Activated T-helper 1 cell treated with Interleukin-2 at 50 U/mL for 16 hours (primary cell): ENCODE results near the gene ZNF625.

Source experiments
- DNase-seq: peaks from one replicate; pipeline ENCODE4 v3.0.0-alpha.2; 2020; ENCODE audit warnings: low read depth

The ZNF625 gene

DNA sequence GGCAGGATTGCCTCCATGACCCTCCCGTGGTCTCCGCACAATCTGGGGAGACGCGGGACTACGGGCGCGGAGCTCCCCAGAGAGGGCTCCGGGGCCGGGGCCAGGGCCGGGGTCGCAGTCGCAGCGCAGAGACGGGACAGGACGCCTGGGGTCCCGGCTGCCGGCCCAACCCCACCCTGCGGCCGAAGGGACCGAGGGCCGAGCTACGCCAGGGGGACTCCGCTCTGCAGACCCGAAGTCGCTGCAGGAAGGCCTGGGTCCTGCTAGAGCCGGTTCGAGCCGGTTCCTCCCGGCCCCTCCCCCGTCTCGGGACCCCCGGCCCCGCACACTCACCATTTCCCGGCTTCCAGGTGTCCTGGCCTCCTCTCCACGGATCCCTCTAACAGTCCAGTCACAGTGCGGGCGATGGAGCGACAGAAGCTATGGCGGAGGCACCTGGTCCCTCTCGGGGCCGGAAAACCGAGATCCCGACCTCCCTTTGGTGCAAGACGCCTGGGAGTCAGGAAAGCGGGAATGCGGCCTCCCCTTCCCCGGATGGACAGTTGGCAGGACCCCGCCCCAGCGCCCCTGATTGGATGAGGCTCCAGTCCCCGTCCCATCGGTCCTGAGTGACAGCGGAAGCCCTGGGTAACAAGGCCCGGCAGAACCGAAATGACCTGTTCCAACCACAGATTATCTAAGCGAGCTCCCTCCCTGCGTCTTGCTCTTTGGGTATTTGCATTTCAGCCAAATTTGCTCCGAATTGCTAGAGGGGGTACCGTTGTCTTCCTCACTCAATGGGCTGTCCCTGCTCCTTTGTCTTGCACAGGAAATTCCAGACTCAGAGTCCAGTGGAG is at the start of gene ZNF625:
TSS of gene ZNF625 (minus strand) at position 512 of the 836 bp plus-strand sequence. CDS start at position 336, 176 bp downstream.
- DNase-seq: no peak

DNA sequence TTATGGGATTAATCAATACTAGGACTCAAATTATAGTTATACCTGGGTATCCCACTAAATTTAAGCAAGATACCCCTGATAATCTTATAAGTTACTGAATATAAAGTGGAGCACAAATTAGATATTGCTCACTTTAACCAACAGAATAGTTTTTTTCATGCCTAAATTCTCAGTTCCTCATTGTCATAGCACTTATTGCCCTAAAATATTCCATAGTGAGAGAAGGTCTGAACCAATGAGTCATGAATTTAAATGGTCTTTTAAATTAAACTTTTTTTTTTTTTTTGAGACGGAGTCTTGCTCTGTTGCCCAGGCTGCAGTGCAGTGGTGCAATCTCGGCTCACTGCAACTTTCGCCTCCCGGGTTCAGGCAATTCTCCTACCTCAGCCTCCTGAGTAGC is 48.8 kb upstream of the ZNF625 start:
- no peak for DNase-seq

DNA sequence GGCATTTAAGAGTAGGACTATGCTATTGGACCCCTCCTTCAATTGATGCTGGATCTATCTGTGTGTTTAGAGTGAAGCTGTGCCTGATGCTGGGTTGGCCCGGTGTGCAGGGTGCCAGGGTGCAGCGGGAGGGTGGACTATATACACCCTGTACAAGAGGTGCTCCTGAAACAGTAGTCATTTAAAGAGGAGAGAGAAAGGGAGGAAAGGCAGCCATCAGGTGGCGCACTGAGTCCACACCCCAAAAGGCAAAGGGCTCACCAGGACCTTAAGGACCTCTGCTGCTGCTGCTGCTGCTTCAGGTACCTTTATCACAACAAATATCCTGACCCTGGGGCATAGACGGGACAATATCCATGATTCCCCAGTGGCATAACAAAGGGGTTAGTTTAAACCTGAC is 45.7 kb upstream of the ZNF625 start:
- DNase-seq: peak; percentile 39

DNA sequence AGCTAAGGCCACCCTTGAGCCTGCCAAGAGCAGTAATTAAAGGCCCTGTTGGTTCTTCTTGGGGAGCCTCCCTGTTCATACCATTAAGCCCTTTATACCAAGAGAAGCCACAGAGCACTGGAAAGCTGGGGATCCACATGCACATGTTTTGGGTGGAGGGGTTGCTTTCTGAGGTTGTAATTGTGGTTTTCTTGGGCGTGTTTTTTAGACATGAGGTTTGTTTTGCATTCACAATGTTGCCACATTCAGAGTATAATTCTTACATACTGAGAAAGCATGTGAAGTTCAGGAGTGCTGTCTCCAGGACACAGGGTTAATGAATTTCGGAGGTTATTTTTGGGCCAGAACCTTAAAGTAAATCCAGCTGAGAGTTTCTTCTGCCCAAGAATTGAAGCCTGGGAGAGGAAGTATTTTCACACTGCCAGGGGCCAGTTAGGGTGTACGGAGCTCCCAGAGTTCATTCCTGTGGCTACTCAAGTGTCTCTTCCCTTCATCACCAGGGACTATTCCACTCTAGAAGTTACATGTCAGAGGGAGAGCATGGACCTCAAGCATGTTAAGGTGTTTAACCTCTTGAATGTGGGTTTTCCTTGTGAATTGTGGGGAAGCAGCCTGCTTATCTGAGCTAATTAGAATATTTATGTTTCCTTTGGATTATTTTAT is 43.4 kb upstream of the ZNF625 start:
- DNase-seq: no peak

DNA sequence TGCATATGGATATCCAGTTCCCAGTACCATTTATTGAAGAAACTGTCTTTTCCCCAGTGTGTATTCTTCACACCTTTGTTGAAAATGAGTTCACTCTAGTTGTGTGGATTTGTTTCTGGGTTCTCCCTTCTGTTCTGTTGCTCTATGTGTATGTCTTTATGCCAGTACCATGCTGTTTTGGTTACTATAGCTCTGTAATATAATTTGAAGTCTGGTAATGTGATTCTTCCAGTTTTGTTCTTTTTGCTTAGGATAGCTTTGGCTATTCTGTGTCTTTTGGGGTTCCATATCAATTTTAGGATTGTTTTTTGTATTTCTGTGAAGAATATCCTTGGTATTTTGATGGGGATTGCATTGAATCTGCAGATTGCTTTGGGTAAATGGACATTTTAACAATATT is 41.6 kb upstream of the ZNF625 start:
- DNase-seq: no peak

DNA sequence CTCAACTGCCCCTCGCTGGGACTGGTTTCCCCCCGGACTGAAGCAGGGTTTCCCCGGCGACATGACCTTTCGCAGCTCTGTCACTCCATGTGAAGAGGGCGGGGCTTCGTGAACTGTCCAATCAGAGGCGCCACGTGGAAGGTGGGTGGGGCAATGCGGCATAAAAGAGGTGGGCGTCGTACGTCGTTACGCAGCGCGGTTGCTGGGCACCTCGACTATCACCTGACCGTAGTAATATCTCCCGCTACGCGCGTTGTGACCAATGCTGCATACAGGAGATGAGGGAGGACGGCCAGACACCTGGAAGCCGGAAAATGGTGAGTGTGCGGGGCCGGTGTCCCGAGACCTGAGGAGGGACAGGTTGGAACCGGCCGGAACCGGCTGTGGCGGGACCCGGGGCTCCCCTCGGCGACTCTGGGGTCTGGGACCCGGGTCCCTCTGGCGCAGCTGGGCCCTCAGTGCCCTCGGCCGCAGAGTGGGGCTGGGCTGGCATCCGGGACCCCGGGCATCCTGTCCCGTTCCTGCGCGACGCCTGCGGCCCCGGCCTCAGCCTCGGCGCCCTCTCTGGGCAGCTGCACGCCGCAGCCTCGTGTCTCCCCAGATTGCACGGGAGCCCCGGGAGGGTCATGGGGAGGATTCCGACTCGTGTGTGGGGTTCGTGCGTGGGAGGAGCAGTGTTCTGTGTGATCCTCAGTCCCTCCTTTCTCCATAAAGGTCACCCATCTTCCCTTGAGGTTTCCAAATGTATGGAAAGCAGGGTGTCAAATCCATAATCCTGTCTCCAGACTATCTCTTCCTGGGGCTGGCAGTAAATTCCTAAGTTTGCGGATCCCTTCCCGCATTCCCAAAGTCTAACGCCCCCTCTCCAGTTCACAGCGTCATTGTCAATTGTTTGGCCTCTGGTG is 38.5 kb upstream of the ZNF625 start:
- DNase-seq: peak; percentile 26

DNA sequence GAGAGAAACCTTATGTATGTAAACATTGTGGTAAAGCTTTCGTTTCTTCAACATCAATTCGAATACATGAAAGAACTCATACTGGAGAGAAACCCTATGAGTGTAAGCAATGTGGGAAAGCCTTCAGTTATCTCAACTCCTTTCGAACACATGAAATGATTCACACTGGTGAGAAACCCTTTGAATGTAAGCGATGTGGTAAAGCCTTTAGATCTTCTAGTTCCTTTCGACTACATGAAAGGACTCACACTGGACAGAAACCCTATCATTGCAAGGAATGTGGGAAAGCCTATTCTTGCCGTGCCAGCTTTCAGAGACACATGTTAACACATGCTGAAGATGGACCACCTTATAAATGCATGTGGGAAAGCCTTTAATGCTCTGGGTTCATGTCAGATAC is 31.1 kb upstream of the ZNF625 start:
- no peak for DNase-seq

DNA sequence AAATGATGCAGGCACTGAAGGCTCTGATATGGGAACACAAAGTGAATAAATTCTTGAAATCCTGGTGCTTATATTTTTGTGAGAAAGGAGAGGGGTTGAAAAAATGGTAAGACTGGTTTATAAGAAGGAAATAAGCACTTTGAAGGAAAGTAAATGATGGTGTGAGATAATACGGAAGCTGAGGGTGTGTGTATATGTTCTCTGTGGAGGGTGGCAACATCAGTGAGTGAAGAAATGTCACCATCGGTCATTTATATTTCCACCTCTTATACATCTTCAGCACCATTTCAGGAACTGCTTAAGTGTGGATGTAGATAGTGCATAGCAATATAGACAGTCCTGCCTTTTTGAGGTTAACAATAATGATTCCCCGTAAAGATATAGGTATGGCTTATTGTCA is 23.8 kb upstream of the ZNF625 start:
- no peak for DNase-seq

DNA sequence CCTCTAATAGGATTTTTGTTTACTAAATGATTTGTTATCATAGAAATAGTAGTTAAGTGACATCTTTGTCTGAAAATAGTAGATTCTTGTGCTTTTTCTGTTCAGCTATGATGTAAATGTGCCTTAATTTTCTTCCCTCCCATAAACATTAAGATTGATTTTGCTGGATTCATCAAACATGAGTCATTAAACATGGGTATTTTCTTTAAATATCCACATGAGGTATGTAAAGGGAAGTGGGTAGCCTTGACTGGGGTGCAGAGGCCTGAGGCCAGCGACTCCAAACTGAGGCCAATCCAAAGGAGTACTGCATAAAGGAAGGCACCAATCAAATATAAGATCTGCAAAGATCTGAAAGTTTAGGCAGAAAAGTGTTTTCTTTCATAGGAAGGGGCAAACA is 10.1 kb upstream of the ZNF625 start:
- DNase-seq: no peak

DNA sequence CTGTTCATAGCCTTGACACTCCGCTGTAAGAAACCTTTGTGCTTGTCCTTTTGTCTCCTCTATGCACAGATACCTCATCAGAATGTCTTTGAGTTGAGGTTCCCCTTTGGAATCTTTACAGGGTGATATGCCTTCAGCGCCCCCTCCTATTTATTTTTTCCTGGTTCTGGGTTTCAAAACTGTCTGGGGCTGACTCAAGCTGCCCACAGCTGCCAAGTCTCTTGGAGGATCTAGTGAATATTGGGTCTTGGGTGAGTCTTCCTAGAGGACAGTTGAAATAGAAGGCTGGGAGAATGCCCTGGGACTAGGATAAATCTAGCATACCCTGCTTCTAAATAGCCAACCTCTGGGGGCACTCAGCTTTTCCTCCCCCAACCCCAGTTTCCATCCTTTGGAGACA is 7.3 kb upstream of the ZNF625 start:
- DNase-seq: no peak

DNA sequence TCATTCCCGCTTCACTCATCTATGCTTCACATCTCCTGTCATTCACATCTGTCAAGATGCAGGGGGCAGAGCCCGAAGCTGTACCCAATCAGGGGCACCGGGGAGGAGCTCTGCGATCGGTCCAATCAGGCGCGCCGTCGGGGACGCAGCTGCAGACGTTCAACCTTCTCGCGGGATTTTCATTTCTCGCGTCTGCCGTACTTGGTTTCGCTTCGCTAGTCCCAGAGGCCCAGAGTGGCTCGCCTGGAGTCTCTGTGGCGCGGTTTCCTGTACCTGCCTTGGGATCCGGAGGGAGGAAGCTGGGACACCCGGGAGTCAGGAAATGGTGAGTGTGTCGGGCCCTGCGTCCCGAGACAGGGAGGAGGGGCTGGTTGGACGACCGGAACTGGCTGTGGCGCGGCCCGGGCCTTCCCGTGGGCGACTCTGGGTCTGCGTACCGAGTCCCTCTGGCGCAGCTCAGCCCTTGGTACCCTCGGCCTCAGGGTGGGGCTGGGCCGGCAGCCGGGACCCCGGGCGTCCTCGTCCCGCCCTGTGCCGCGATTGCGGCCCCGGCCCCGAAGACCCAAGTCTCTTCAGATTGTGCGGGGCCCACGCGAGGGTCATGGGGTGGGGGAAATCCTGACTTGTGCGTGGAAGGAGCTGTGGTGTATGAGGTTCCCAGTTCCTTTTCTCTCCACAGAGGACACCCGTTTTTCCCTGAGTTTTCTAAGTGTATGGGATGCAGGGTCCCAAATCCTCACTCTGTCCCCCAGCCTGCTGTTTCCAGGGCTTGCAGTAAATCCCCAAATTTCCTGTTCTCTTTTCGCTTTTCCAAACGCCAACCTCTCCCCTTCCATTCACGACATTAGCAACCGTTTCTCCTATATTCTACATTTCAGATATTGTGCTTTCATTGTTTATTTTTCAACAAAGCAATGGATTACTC is 6.6 kb upstream of the ZNF625 start, which contains the start of gene ZNF136:
TSS of gene ZNF136 (plus strand) at position 215 of the 925 bp plus-strand sequence. CDS start at position 323, 108 bp downstream.
- peak; percentile 81 for DNase-seq

DNA sequence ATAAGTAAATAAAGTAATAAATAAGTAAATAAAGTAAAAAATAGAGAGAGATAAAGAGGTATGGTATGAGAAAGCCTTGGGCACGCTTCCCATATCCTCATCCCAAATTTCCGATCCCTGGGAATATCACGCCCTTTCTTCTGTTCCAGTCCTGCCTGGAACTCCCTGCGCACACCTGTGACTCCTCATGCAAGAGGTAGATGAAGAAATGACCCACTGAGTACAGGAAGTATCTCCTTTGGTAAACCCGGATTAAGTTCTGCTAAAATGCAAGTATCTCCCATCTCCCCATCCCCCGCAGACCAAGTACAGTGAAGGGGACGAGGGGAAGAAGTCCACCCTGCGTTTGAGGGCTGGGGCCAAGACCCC is 6.0 kb upstream of the ZNF625 start:
- no peak for DNase-seq

DNA sequence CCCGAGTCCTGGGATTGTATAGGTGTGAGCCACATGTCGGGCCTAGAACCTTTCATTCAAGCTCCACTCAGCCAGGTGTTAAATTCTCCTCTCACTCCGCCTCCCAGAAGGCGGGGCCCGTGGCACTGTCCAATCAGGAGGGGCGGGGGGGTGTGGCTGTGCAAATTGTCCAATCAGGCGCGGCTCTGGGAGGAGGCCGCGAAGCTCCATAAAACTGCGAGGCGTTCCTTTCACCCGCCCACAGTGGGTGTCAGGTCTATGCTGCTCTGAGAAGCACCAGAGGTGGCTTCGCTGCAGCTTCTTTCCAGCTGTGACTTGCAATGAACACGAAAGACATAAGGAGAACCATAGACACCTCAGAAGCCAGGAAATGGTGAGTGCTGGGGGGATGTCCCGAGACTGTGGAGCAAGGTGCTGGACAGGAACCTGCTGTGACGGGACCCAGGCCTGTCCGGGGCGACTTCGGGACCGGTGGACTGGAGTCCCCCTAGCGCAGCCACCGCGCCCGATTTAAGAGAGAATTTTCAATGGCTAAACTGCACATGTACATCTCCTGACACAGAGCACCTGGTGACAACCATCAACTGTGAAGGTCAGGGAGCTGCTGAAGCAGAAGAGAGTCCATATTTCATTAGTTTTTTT is 3.4 kb upstream of the ZNF625 start:
- DNase-seq: no peak

DNA sequence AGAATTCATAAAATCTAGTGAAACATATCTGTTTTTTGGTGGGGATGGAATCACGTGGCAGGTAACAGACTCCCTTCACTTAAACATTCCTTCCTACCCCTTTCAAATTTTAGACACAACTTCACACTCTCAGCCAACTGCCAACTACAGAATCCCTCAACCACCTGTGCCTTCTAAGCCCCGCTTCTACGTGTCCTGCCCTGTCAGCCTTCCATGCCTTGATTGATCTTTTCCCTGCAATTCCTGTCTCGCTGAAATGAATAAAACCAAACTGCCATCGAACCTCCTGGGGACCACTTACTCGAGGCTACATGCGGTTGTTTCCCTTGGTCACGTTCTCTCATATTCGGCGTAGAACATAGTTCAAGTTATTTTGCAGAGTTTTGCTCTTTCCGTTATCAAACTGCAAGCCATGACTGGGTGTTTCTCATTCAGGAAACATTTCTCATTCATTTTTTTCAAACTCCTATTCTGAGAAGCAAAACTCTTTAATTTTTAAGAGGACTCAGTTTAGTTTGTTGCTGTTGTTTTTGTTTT is 1.1 kb downstream of the ZNF625 start:
- DNase-seq: no peak

DNA sequence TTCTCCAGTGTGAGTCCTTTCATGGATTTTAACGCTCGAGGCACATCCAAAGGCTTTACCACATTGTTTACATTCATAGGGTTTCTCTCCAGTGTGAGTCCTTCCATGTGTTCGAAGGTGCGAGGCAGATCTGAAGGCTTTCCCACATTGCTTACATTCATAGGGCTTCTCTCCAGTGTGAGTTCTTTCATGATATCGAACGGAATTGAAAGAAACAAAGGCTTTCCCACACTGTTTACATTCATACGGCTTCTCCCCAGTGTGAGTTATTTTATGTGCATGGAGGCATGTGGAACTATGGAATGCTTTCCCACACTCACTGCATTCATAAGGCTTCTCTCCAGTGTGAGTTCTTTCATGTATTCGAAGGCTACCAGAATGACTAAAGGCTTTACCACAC is 11.2 kb downstream of the ZNF625 start:
- DNase-seq: no peak

DNA sequence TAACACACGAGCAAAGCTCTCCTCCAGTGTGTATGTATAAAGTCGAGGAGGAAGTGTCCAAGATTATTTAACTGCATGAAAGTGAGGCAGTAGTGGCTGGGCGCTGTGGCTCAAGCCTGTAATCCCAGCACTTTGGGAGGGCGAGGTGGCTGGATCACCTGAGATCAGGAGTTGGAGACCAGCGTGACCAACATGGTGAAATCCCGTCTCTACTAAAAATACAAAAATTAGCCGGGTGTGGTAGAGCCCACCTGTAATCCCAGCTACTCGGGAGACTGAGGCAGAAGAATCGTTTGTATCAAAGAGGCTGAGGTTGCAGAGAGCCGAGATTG is 15.2 kb downstream of the ZNF625 start:
- no peak for DNase-seq

DNA sequence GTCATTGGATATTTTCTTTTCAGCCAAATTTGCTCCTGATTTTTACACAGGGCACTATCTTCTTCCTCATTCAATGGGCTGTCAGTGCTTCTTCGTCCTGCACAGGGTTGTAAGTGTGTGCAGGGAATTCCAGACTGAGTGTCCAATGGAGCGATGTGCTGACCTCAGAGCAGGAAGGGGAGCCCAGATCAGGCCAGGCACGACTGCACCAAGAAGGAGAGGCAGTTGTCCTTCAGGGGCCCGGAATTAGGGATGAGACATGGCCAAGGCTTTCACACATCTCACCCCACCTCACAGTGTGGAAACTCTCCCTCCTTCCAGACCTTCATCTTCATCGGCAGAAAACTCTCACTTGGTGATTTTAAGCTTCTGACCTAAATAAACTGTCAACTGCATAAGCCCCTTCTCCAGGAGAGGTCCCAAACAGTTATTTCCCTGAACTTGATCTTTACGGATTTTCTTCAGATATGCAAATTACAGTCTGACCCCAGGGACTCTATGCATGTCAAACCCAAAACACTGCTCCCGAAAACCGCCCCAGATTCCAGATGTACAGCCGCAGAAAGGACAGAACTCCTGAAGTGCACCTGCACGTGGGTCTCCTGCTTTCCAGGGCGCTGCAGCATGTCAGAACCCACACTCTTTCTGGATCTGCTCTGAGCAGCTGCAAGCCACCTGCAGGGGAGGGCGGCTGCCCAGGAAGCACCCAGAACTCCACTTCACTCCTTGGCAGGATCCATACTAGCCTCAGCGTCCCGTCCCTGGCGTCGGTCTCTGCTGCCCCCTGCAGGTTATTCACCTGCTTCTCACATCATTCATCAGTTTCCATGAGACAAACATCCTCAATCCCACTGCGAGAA is 15.8 kb downstream of the ZNF625 start:
- DNase-seq: peak; percentile 68

DNA sequence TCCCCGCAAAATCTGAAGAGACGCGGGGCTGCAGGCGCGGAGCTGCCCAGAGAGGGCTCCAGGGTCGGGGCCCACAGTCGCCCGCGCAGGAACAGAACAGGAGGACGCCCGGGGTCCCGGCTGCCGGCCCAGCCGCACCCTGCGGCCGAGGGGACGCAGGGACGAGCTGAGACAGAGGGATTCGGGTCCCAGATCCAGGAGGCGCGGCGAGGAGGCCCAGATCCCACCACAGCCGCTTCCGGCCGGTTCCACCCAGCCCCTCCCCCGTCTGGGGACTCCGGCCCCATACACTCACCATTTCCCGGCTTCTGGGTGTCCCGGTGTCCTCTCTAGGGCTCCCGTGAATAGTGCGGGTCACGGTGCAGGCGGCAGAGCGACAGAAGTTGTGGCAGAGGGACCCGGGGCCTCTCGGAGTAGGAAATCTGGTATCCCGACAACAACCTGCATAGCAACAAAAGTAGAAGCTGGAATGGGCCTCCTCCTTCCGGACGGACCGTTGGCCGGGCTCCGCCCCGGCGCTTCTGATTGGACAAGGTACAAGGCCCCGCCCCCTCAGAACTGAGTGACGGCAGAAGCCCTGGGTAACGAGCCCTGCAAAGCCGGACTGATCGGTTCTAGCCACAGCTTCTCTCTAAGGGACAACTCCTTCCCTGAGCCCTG is 16.5 kb downstream of the ZNF625 start, which contains the start of gene ZNF20:
TSS of gene ZNF20 (minus strand) at position 466 of the 660 bp plus-strand sequence. CDS start at position 298, 168 bp downstream.
- peak; percentile 76 for DNase-seq

DNA sequence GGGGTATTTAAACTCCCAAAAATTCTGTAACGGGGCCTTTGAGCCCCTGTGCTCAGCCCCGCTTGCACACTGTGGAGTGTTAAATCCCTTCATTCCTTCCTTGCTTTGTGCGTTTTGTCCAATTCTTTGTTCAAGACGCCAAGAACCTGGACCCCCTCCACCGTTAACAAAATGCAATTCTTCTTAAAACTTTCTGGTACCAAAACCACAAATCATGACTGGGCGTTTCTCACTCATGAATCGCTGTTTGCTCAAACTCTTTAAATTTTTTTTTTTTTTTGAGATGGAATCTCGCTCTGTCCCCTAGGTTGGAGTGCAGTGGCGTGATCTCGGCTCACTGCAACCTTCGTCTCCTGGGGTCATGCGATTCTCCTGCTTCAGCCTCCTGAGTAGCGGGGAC is 17.3 kb downstream of the ZNF625 start:
- DNase-seq: no peak
